Epithelial cell of esophagus (primary cell): ENCODE measurements around the gene UQCR11.

Experiments used
- DNase-seq: peaks from one replicate; pipeline ENCODE4 v3.0.0; 2010; ENCODE audit warnings: low read depth
- H3K4me3 ChIP-seq: 2 replicates; pipeline ENCODE4 v1.5.1; 2011; ENCODE audit warnings: mild to moderate bottlenecking, low read length, control low read depth
- CTCF ChIP-seq: IDR thresholded peaks from 2 replicates; pipeline ENCODE4 v1.5.1; 2011; ENCODE audit warnings: low read depth, mild to moderate bottlenecking, low read length, control low read depth, inconsistent platforms; ENCODE audit not compliant: insufficient read depth; ENCODE audit errors: missing control alignments

UQCR11 gene

DNA sequence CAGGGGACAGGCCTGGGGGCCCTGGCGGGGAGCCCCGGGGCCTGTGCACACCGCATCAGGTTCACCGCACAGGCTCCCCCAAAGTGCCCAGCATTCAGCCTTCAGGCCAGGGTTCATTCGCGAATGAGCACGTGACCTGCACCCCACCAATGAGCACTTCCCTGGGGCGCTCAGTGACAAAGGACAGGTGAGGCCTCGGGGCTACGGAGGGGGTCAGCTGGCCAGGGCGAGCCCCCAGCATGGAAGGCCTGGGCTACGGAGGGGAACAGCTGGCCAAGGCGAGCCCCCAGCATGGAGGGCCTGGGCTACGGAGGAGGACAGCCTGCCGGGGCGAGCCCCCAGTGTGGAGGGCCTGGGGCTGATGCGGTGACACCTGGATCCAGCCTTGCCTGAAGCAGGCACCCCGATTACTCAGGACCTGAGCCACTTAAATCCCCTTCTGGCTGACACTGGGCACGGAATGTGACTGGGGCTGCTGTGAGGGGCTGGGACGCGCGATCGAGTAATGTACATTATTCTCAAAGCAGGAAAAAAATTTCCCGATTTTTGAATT lies 24.1 kb upstream of the UQCR11 start:
- TF ChIP-seq CTCF: no peak
- no peak for DNase-seq
- H3K4me3 ChIP-seq: no peak overlapping the region

GRCh38 chr19:1627194-1627593 lies 21.9 kb upstream of the UQCR11 start:
- TF ChIP-seq CTCF: no peak
- no peak overlapping the region for H3K4me3 ChIP-seq
- no peak for DNase-seq

DNA sequence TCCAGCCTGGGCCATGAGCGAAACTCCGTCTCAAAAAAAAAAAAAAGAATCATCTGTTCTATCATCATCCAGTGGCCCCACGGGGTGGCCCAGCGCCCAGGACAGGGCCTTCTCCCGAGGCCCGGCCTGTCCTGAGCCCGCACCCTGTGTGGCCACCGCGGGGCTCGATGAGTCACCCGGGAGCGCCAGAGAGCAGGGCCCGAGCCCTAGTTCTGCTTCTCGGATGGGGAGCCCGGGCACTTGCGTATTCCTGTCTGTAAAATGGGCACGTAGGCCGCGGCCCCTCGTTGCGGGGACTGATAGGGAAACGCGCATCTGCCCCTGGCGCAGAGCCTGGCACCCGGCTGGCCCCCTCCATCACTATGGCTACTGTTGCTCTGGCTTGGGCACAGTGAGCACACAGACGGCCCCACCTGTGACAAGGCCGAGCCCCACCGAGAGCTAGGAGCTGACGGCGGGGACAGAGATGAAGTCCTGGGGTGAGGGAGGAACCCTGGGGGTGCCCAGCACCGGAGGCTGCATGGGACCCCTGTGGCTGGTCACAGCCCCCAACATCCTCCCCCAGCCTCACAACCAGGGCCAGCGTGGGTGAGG lies 21.3 kb upstream of the UQCR11 start:
- no peak for DNase-seq
- TF ChIP-seq CTCF: no peak
- H3K4me3 ChIP-seq: no peak overlapping the region

DNA sequence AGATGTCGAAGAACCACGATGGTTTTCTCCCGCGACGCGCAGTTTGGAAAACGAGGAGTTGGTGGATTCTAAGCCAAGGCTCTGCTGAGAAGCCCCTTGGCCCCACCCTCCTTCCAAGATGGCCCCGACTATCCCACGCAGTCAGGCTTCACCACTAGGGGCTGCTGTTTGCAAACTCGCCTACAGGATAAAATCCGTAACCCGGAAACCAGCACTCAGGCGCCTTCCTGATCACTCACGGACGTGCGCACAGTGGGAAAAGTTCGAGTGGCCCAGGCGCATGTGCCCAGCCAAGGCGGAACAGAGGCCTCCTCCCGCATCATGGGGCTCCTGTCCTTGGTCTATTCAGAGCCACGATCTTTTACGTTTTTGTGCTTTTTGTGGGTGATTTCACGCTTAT lies 19.2 kb upstream of the UQCR11 start:
- DNase-seq: peak; percentile 58
- no peak overlapping the region for H3K4me3 ChIP-seq
- peak; percentile 65 for TF ChIP-seq CTCF

DNA sequence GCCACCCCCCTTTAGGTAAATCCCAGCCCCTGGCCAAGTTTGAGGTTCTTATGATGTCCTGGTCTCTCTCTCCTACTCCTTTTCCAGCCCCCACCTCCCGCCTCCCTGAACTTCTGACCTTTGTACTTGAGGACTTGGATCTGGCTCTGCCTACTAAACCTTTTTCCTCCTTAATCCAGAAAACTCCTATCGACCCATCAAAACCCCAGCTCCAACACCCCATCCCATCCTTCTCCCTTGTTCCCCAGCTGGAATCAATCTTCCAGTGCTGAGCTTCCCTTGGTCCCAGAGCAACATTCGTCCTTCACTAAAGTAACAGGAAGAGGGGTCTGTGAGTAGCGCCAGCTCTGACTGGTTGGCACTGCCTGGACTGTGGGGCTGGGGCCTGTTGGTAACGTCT lies 17.3 kb upstream of the UQCR11 start:
- TF ChIP-seq CTCF: no peak
- DNase-seq: no peak

DNA sequence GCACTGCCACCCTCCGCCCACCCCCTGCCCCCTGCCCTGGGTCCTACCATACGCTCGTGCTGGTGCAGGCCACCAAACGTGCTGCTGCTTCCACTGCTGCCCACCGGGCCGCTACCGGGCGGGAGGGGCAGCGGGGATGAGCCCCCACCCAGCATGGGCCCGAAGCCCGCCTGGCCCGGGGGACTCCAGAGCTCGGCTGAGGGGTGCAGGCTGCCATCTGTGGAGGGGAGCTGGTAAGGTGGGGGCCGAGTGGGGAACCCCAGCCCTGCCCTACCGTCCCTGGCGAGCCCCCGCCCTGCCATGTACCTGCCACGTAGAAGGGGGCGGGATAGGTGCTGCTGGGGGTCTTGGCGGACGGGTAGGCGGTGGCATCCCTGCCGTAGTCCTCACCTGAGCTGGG lies 16.7 kb upstream of the UQCR11 start:
- H3K4me3 ChIP-seq: no peak overlapping the region
- DNase-seq: no peak
- no peak for TF ChIP-seq CTCF

More for the DNA sequence above, 17.3 kb upstream of the UQCR11 start:
- no peak overlapping the region for H3K4me3 ChIP-seq

GRCh38 chr19:1621574-1621973 lies 16.3 kb upstream of the UQCR11 start:
- H3K4me3 ChIP-seq: no peak overlapping the region
- no peak for DNase-seq
- TF ChIP-seq CTCF: no peak
